Neural crest cell (in vitro differentiated cells): Measurements from ENCODE around the gene GIPC3. TPM values are rescaled to one million over a fixed set of nuclear protein-coding genes. Genes with fewer than 3 reads are reported as not detected.

ENCODE experiments used
- DNase-seq: peaks from one replicate; pipeline ENCODE4 v3.0.0; 2021; ENCODE audit warnings: low read depth, mixed read lengths, low spot score
- H3K27ac Mint-ChIP-seq: one replicate; pipeline ENCODE4 v1.8.0; 2021; ENCODE audit warnings: mild to moderate bottlenecking, mixed read lengths; ENCODE audit not compliant: unreplicated experiment
- H3K27me3 Mint-ChIP-seq: 2 replicates; pipeline ENCODE4 v1.8.0; 2021; ENCODE audit warnings: low read depth, mild to moderate bottlenecking, mixed read lengths
- H3K36me3 Mint-ChIP-seq: 2 replicates; pipeline ENCODE4 v1.8.0; 2021; ENCODE audit warnings: low read depth, mild to moderate bottlenecking, mixed read lengths
- H3K4me1 Mint-ChIP-seq: 2 replicates; pipeline ENCODE4 v1.8.0; 2021; ENCODE audit warnings: mixed read lengths
- H3K4me3 Mint-ChIP-seq: one replicate; pipeline ENCODE4 v1.8.0; 2021; ENCODE audit warnings: mild to moderate bottlenecking, mixed read lengths
- H3K9me3 Mint-ChIP-seq: 2 replicates; pipeline ENCODE4 v1.8.0; 2021; ENCODE audit warnings: mixed read lengths
- CTCF ChIP-seq: fragments of 200-600 bp; sonication (generic); conservative IDR thresholded peaks from 2 replicates; pipeline ENCODE4 v1.5.0; 2021; ENCODE audit warnings: antibody characterized with exemption, mild to moderate bottlenecking
- total RNA-seq: library from RNA; stranded (reverse); gene quantifications from 2 replicates; pipeline ENCODE4 v1.2.1, GENCODE V29; 2021

The GIPC3 gene
- total RNA-seq, 1 donor from 2014 or later: 0.19 TPM

- no peak for DNase-seq
- H3K4me1 Mint-ChIP-seq: no peaks in the 10 kb centered on the region
- H3K4me3 Mint-ChIP-seq: no peak overlapping the region
- H3K27ac Mint-ChIP-seq: no peak overlapping the region
- no peaks in the 10 kb centered on the region for H3K36me3 Mint-ChIP-seq
- TF ChIP-seq CTCF: no peak
- H3K27me3 Mint-ChIP-seq: no peaks in the 10 kb centered on the region
- no peaks in the 10 kb centered on the region for H3K9me3 Mint-ChIP-seq
These were observed 28.8 kb downstream of the GIPC3 start for GRCh38 chr19:3613818-3614661.

- peak overlapping the region; percentile 67 for H3K27ac Mint-ChIP-seq
- DNase-seq: no peak
- H3K4me3 Mint-ChIP-seq: no peak overlapping the region
- no peaks in the 10 kb centered on the region for H3K36me3 Mint-ChIP-seq
- TF ChIP-seq CTCF: no peak
- no peaks in the 10 kb centered on the region for H3K27me3 Mint-ChIP-seq
- H3K9me3 Mint-ChIP-seq: no peaks in the 10 kb centered on the region
- no peaks in the 10 kb centered on the region for H3K4me1 Mint-ChIP-seq
These were observed 29.7 kb downstream of the GIPC3 start for GRCh38 chr19:3614858-3615505.

GRCh38 chr19:3615524-3616135 is 30.4 kb downstream of the GIPC3 start:
- Mint-ChIP-seq H3K27ac (peak overlapping the region; percentile 67), H3K27me3 (no peaks in the 10 kb centered on the region), H3K9me3 (no peaks in the 10 kb centered on the region), H3K4me3 (no peak overlapping the region), H3K36me3 (no peaks in the 10 kb centered on the region), H3K4me1 (no peaks in the 10 kb centered on the region)
- DNase-seq: no peak
- no peak for TF ChIP-seq CTCF

GRCh38 chr19:3617463-3617862 is 32.2 kb downstream of the GIPC3 start:
- no peaks in the 10 kb centered on the region for H3K27me3 Mint-ChIP-seq
- H3K4me3 Mint-ChIP-seq: peak overlapping the region; percentile 31
- H3K27ac Mint-ChIP-seq: no peak overlapping the region
- no peak for TF ChIP-seq CTCF
- H3K4me1 Mint-ChIP-seq: no peaks in the 10 kb centered on the region
- no peak for DNase-seq
- H3K9me3 Mint-ChIP-seq: no peaks in the 10 kb centered on the region
- no peaks in the 10 kb centered on the region for H3K36me3 Mint-ChIP-seq

GRCh38 chr19:3618144-3618810 is 33.0 kb downstream of the GIPC3 start:
- peak; percentile 48 for DNase-seq
- Mint-ChIP-seq H3K4me1 (no peaks in the 10 kb centered on the region), H3K9me3 (no peaks in the 10 kb centered on the region), H3K36me3 (no peaks in the 10 kb centered on the region), H3K27ac (no peak overlapping the region), H3K4me3 (no peak overlapping the region), H3K27me3 (no peaks in the 10 kb centered on the region)
- TF ChIP-seq CTCF: peak; percentile 76
